Natural killer cell (primary cell): ENCODE results near the gene CACNA1C. TPM values are rescaled to one million over a fixed set of nuclear protein-coding genes. Genes with fewer than 3 reads are reported as not detected.

Experiments used
- ATAC-seq, 3 donors: fragments of 150-1000 bp in 2 of 3; fragments of 200-7000 bp in 1 of 3; cut with Tn5 transposase; 1 replicate in 1 of 3; 2 replicates in 2 of 3; pipeline ENCODE4 v1.10.0; 2021; ENCODE audit warnings: mild to moderate bottlenecking in 2 of 3, moderate library complexity in 2 of 3
- DNase-seq, 2 donors: peaks; one replicate each; pipeline versions ENCODE4 v3.0.0 to v3.0.0-alpha.2; 2013 to 2021; ENCODE audit warnings: mixed read lengths in 1 of 2
- H3K27ac ChIP-seq: one replicate; pipeline ENCODE4 v1.5.1; 2013; ENCODE audit warnings: mild to moderate bottlenecking, low read length
- H3K27me3 ChIP-seq: one replicate; pipeline ENCODE4 v1.6.1; 2013; ENCODE audit warnings: low read length; ENCODE audit not compliant: control insufficient read depth, insufficient read depth
- H3K36me3 ChIP-seq: one replicate; pipeline ENCODE4 v1.6.1; 2013; ENCODE audit warnings: low read length; ENCODE audit not compliant: control insufficient read depth, insufficient read depth
- H3K4me1 ChIP-seq: one replicate; pipeline ENCODE4 v1.6.1; 2013; ENCODE audit warnings: low read length; ENCODE audit not compliant: control insufficient read depth, insufficient read depth
- H3K4me3 ChIP-seq: one replicate; pipeline ENCODE4 v1.5.1; 2013; ENCODE audit warnings: low read length
- H3K9me3 ChIP-seq: one replicate; pipeline ENCODE4 v1.6.1; 2013; ENCODE audit warnings: low read length; ENCODE audit not compliant: control insufficient read depth, insufficient read depth
- H3K27ac Mint-ChIP-seq, 2 donors: one replicate each; pipeline ENCODE4 v1.8.0; 2022; ENCODE audit warnings: mild to moderate bottlenecking in 2 of 2, mixed read lengths in 2 of 2, moderate library complexity in 1 of 2
- H3K27me3 Mint-ChIP-seq, 2 donors: one replicate each; pipeline ENCODE4 v1.8.0; 2022; ENCODE audit warnings: low read depth in 2 of 2, mixed read lengths in 2 of 2
- H3K36me3 Mint-ChIP-seq: one replicate; pipeline ENCODE4 v1.8.0; 2022; ENCODE audit warnings: mixed read lengths
- H3K4me1 Mint-ChIP-seq, 2 donors: one replicate each; pipeline ENCODE4 v1.8.0; 2022; ENCODE audit warnings: mixed read lengths in 2 of 2
- H3K4me3 Mint-ChIP-seq: one replicate; pipeline ENCODE4 v1.8.0; 2022; ENCODE audit warnings: mild to moderate bottlenecking, moderate library complexity, mixed read lengths
- H3K9me3 Mint-ChIP-seq, 2 donors: one replicate each; pipeline ENCODE4 v1.8.0; 2022; ENCODE audit warnings: mixed read lengths in 2 of 2
- WGBS: methylation state at CpG from one replicate; pipeline ENCODE4 v1.1.7; 2013; ENCODE audit warnings: missing lambda C conversion rate; ENCODE audit not compliant: insufficient coverage; 5-methylcytosine and 5-hydroxymethylcytosine counted together
- intact Hi-C: fragments of 100-400 bp; cut with micrococcal nuclease; formaldehyde crosslinking; loops from one replicate; pipeline ENCODE4 v1.14.2; 2022
- total RNA-seq, 4 donors: library from RNA; stranded (reverse); fragments of 120-200 nt in 1 of 4; gene quantifications; one replicate each; pipeline versions ENCODE4 v1.2.3 to v1.2.4, GENCODE V29; 2013 to 2022
- TF ChIP-seq, protein P1 (sequence below): fragments of 200-600 bp; IDR thresholded peaks from one replicate; pipeline ENCODE4 v1.8.0; 2022; ENCODE audit warnings: antibody characterized with exemption

Gene CACNA1C
- total RNA-seq, 3 donors from 2014 or later (not counting 1 experiment from before 2014, with no cell fraction given), result 0.07 to 0.35 (median 0.08) TPM

DNA sequence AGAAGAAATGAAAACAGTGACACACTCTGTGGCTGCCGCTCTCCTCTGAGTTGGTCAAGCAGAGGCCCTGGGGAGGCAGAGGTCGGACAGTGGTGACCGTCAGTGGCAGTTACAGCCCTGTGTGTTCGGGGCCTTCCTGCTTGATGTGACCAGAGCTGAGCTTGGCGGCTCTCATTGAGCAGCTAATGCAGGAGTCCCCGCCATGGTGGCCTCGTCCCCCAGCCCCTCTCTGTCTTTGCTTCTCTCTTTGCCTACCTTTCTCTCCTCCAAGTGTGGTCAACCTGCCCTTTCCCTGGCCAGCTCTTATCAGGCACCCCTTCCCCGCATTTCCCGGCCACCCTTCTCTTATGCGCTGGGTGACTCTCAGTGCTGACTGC, 362.8 kb downstream of the CACNA1C start:
- intact Hi-C loops, result no loop called here
- Histone ChIP-seq H3K4me1 (no peaks in the 10 kb centered on the region), H3K4me3 (no peak overlapping the region), H3K9me3 (no peaks in the 10 kb centered on the region), H3K27ac (no peak overlapping the region), H3K27me3 (no peaks in the 10 kb centered on the region), H3K36me3 (no peaks in the 10 kb centered on the region)
- no peak overlapping the region for H3K27ac Mint-ChIP-seq
- TF ChIP-seq, protein P1, sequence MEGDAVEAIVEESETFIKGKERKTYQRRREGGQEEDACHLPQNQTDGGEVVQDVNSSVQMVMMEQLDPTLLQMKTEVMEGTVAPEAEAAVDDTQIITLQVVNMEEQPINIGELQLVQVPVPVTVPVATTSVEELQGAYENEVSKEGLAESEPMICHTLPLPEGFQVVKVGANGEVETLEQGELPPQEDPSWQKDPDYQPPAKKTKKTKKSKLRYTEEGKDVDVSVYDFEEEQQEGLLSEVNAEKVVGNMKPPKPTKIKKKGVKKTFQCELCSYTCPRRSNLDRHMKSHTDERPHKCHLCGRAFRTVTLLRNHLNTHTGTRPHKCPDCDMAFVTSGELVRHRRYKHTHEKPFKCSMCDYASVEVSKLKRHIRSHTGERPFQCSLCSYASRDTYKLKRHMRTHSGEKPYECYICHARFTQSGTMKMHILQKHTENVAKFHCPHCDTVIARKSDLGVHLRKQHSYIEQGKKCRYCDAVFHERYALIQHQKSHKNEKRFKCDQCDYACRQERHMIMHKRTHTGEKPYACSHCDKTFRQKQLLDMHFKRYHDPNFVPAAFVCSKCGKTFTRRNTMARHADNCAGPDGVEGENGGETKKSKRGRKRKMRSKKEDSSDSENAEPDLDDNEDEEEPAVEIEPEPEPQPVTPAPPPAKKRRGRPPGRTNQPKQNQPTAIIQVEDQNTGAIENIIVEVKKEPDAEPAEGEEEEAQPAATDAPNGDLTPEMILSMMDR, result no peak
- no peaks in the 10 kb centered on the region for H3K9me3 Mint-ChIP-seq
- no peak overlapping the region for H3K4me3 Mint-ChIP-seq
- DNase-seq, result no peak
- no peak for ATAC-seq
- 87% methylated on average over 10 of the region's 10 CpGs for WGBS
- H3K27me3 Mint-ChIP-seq, result peaks cover 0 to 3% of the 10 kb centered on the region in 2 donors
- no peaks in the 10 kb centered on the region for H3K36me3 Mint-ChIP-seq
- H3K4me1 Mint-ChIP-seq, result no peaks in the 10 kb centered on the region

DNA sequence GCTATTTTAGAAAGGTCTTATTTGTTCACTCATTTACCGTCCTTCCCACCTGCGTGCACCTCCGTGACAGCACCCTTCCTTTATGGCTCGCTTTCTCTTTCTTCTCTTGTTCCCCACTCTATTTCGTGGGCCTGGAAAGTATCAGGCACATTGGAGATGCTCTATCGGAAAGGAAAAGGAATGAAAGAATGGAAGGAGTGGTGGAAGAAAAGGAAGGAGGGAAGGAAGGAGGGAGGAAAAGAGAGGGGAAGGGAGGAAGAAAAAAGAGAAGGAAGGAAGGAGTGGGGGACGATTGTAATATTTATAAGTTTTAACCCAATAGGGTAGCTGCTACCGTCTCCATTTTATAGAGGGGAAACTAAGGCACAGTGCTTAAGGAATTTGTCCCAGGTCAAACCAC, 363.4 kb downstream of the CACNA1C start:
- no peaks in the 10 kb centered on the region for H3K36me3 ChIP-seq
- TF ChIP-seq, protein P1, result no peak

DNA sequence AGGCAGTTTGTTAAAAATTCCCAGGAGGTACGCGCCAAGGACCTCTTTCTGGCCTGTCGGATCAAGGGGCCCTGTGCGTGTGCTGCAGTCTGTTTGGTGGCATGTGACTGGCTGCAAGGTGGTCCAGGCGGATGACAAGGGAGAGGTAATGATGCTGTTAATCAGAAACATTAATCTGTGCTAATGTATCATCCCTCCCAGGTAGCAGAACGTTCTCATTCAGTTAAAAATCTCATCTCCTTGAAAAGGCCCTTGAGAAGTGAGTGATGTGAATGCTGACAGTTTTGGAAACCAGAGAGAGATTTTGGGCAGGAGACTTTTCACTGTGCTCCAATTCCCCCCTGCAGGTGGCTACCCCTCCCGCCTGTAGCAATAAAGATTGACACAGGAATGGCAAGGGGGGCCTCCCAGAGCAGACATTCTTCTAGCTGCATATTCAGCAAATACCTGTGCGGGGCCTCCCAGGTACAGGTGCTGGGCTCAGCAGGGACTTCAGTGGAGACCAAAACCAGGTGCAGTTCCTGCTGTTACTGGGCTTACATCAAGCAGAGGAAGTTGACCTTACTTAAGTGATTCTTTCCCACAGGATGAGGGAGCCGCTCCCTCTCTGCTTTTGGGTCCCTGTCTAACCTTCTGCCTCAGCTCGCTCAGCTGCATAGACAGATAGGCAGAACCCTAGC, 364.8 kb downstream of the CACNA1C start:
- intact Hi-C loops, result no loop called here
- H3K9me3 Mint-ChIP-seq, result no peaks in the 10 kb centered on the region
- H3K4me1 Mint-ChIP-seq, result no peaks in the 10 kb centered on the region
- Histone ChIP-seq H3K4me3 (no peak overlapping the region), H3K36me3 (no peaks in the 10 kb centered on the region), H3K27ac (no peak overlapping the region), H3K4me1 (no peaks in the 10 kb centered on the region), H3K9me3 (no peaks in the 10 kb centered on the region), H3K27me3 (no peaks in the 10 kb centered on the region)
- DNase-seq (no peak), ATAC-seq (no peak)
- H3K36me3 Mint-ChIP-seq, result no peaks in the 10 kb centered on the region
- H3K27ac Mint-ChIP-seq, result no peak overlapping the region
- TF ChIP-seq, protein P1, result no peak
- 90% methylated on average over 9 of the region's 10 CpGs for WGBS
- H3K27me3 Mint-ChIP-seq, result peaks cover 6 to 8% of the 10 kb centered on the region in 2 donors
- no peak overlapping the region for H3K4me3 Mint-ChIP-seq

More for the DNA sequence above, 363.4 kb downstream of the CACNA1C start:
- DNase-seq, result no peak
- Histone ChIP-seq H3K27ac (no peak overlapping the region), H3K4me1 (no peaks in the 10 kb centered on the region), H3K27me3 (no peaks in the 10 kb centered on the region), H3K4me3 (no peak overlapping the region), H3K9me3 (no peaks in the 10 kb centered on the region)
- Mint-ChIP-seq H3K4me3 (no peak overlapping the region), H3K27me3 (peaks cover 3 to 4% of the 10 kb centered on the region in 2 donors), H3K4me1 (no peaks in the 10 kb centered on the region), H3K36me3 (no peaks in the 10 kb centered on the region), H3K27ac (no peak overlapping the region), H3K9me3 (no peaks in the 10 kb centered on the region)
- WGBS, result 90% methylated on average over 8 of the region's 8 CpGs
- no peak for ATAC-seq
- intact Hi-C loops, result no loop called here

DNA sequence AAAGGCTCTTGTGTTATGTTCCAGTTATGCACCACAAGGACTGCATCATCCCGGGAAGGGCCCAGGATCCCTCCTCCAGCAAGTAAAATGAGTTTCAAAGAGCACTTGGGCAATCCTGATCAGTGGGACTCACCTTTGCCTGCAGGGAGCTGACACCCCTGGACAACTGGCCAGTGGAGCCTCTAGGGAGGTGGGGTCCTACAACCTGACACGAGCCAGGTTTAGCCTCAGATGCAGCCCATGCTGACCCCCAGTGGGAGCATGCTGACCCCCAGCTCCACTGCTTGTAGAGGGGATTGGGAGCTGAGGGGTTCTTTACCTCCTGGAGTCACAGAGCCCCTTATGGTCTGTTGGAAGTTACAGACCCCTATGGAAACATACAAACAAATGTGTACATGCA, 365.8 kb downstream of the CACNA1C start:
- Histone ChIP-seq H3K36me3 (no peaks in the 10 kb centered on the region), H3K27me3 (no peaks in the 10 kb centered on the region), H3K9me3 (no peaks in the 10 kb centered on the region), H3K27ac (no peak overlapping the region), H3K4me1 (no peaks in the 10 kb centered on the region), H3K4me3 (no peak overlapping the region)
- DNase-seq (no peak), ATAC-seq (no peak)
- intact Hi-C loops, result no loop called here
- H3K9me3 Mint-ChIP-seq, result no peaks in the 10 kb centered on the region
- no peak overlapping the region for H3K4me3 Mint-ChIP-seq
- H3K36me3 Mint-ChIP-seq, result no peaks in the 10 kb centered on the region
- H3K27ac Mint-ChIP-seq, result no peak overlapping the region
- TF ChIP-seq, protein P1, result no peak
- 81% methylated on average over 2 of the region's 2 CpGs for WGBS
- H3K4me1 Mint-ChIP-seq, result no peaks in the 10 kb centered on the region
- peaks cover 6 to 8% of the 10 kb centered on the region in 2 donors for H3K27me3 Mint-ChIP-seq
